OCI-LY7 (cell line): ENCODE measurements around the gene OR8K5. TPM values are rescaled to one million over a fixed set of nuclear protein-coding genes. Genes with fewer than 3 reads are reported as not detected.

ENCODE experiments used
- BruUV-seq: library from RNA; stranded (reverse); fragments of 400-500 nt; replicated peaks from 2 replicates; lab custom pipeline; 2021; lab: Mats Ljungman, UMichigan
- CTCF ChIA-PET: fragments of 300-600 bp; sonication (Branson Sonifier 250); formaldehyde crosslinking; loops from one replicate; lab custom pipeline; 2022; ENCODE audit warnings: antibody characterized with exemption; ENCODE audit not compliant: unreplicated experiment; lab: Charles Lee
- POLR2A ChIA-PET: fragments of 300-600 bp; sonication (Branson Sonifier 250); formaldehyde crosslinking; loops from one replicate; lab custom pipeline; 2022; ENCODE audit warnings: antibody characterized with exemption; lab: Charles Lee
- DNase-seq: peaks from one replicate; pipeline ENCODE4 v3.0.0-alpha.2; 2015; ENCODE audit warnings: low spot score
- H2AFZ ChIP-seq: fragments of 200-600 bp; sonication (generic), shearing (Covaris generic); 2 replicates; pipeline ENCODE4 v1.6.1; 2014; ENCODE audit warnings: mild to moderate bottlenecking, antibody characterized with exemption, low read length, moderate library complexity
- H3K27ac ChIP-seq: fragments of 200-600 bp; sonication (generic); 2 replicates; pipeline ENCODE4 v1.5.1; 2014; ENCODE audit warnings: mixed run types, low read depth, mild to moderate bottlenecking, moderate library complexity, low read length, inconsistent platforms; ENCODE audit not compliant: poor library complexity, severe bottlenecking
- H3K36me3 ChIP-seq: fragments of 200-600 bp; sonication (generic); 2 replicates; pipeline ENCODE4 v1.6.1; 2014; ENCODE audit warnings: mild to moderate bottlenecking, antibody characterized with exemption, low read length, moderate library complexity, mixed read lengths; ENCODE audit not compliant: insufficient read depth
- H3K4me1 ChIP-seq: fragments of 200-600 bp; sonication (generic); 2 replicates; pipeline ENCODE4 v1.5.1; 2014; ENCODE audit warnings: mild to moderate bottlenecking, low read length; ENCODE audit not compliant: insufficient read depth, poor library complexity, severe bottlenecking
- H3K4me2 ChIP-seq: fragments of 200-600 bp; sonication (generic); 2 replicates; pipeline ENCODE4 v1.6.1; 2014; ENCODE audit warnings: mild to moderate bottlenecking, low read length
- H3K4me3 ChIP-seq: fragments of 200-600 bp; sonication (generic); 2 replicates; pipeline ENCODE4 v1.5.1; 2014; ENCODE audit warnings: mild to moderate bottlenecking, low read depth, low read length; ENCODE audit not compliant: poor library complexity, severe bottlenecking
- H3K79me2 ChIP-seq: fragments of 200-600 bp; sonication (generic); 2 replicates; pipeline ENCODE4 v1.6.1; 2016; ENCODE audit warnings: low read depth, mild to moderate bottlenecking, low read length, moderate library complexity, mixed read lengths; ENCODE audit not compliant: insufficient read depth
- H3K9me2 ChIP-seq: fragments of 200-600 bp; sonication (generic); 2 replicates; pipeline ENCODE4 v1.6.1; 2016; ENCODE audit warnings: mild to moderate bottlenecking, low read length, mixed read lengths; ENCODE audit not compliant: insufficient read depth
- H3K9me3 ChIP-seq: fragments of 200-600 bp; sonication (generic); 2 replicates; pipeline ENCODE4 v1.6.1; 2014; ENCODE audit warnings: mild to moderate bottlenecking, mixed run types, low read length, mixed read lengths
- H4K20me1 ChIP-seq: fragments of 200-600 bp; sonication (generic); 2 replicates; pipeline ENCODE4 v1.6.1; 2014; ENCODE audit warnings: mild to moderate bottlenecking, antibody characterized with exemption, low read length, moderate library complexity, mixed read lengths; ENCODE audit not compliant: insufficient read depth
- CTCF ChIP-seq: fragments of 200-600 bp; sonication (generic); conservative IDR thresholded peaks from 2 replicates; pipeline ENCODE4 v1.5.1; 2014; ENCODE audit warnings: mild to moderate bottlenecking, antibody characterized with exemption, low read length, moderate library complexity, mixed read lengths
- EZH2phosphoT487 ChIP-seq: fragments of 200-600 bp; sonication (generic); IDR thresholded peaks from 2 replicates; pipeline ENCODE4 v1.6.1; 2018; ENCODE audit warnings: low read depth, borderline replicate concordance, mild to moderate bottlenecking, mixed run types, antibody characterized with exemption, low read length, moderate library complexity, mixed read lengths
- intact Hi-C: fragments of 100-400 bp; cut with micrococcal nuclease; formaldehyde crosslinking; loops from one replicate; pipeline ENCODE4 v1.10.0; 2022; ENCODE audit not compliant: unreplicated experiment
- total RNA-seq, 2 experiments: library from RNA; depleted of rRNA in 1 of 2; stranded (reverse); fragments of >200 nt in 1 of 2; shearing (Covaris generic) in 1 of 2; gene quantifications; 2 replicates each; pipeline ENCODE4 v1.2.3, GENCODE V29; 2014 to 2022

The OR8K5 gene
- total RNA-seq, 2 experiments from 2014 or later = not detected

- DNase-seq = no peak
- no TSS peak for BruUV-seq
- no peaks in the 10 kb centered on the region for H3K9me2 ChIP-seq
- no peaks in the 10 kb centered on the region for H4K20me1 ChIP-seq
- H3K4me2 ChIP-seq = no peak within 1 kb of the TSS
- no peaks in the 10 kb centered on the region for H3K79me2 ChIP-seq
- no peaks in the 10 kb centered on the region for H3K4me1 ChIP-seq
- intact Hi-C loops = no loop called here
- no peak for TF ChIP-seq EZH2phosphoT487
- no peak for TF ChIP-seq CTCF
- no peak within 1 kb of the TSS for H3K27ac ChIP-seq
- POLR2A ChIA-PET = no interaction called here
- no peaks in the 10 kb centered on the region for H3K9me3 ChIP-seq
- no peak within 1 kb of the TSS for H2AFZ ChIP-seq
- no peaks in the 10 kb centered on the region for H3K36me3 ChIP-seq
- H3K4me3 ChIP-seq = no peak within 1 kb of the TSS
- CTCF ChIA-PET = no interaction called here
Measured at GRCh38 chr11:56140151-56140661, 19.9 kb downstream of the OR8K5 start, which contains the start of gene OR8J3. TSS of gene OR8J3 (minus strand) at chr11:56140201. CDS start at chr11:56137718, 2,483 bp downstream.

DNA sequence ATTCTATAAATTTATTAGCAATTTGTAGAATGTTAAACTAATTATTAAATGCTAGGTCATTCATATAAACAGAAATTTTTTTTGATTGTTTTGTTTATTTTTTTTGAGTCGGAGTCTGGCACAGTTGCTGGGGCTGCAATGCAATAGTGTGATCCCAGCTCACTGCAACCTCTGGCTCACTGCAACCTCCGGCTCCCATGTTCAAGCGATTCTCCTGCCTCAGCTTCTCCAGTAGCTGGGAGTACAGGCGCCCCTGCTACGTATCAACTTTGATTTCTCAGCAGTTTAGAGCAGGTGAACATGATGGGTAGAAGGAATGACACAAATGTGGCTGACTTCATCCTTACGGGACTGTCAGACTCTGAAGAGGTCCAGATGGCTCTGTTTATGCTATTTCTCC, 38.0 kb downstream of the OR8K5 start, which contains the start of gene OR8H3:
OR8H3 (plus strand) TSS at position 301 of the 400 bp plus-strand sequence; CDS start at position 301, 0 bp downstream.
- Histone ChIP-seq H2AFZ (no peak within 1 kb of the TSS), H3K4me3 (no peak within 1 kb of the TSS), H3K4me2 (no peak within 1 kb of the TSS), H3K9me3 (no peaks in the 10 kb centered on the region), H3K4me1 (no peaks in the 10 kb centered on the region), H3K27ac (no peak within 1 kb of the TSS), H3K9me2 (no peaks in the 10 kb centered on the region), H4K20me1 (no peaks in the 10 kb centered on the region), H3K79me2 (no peaks in the 10 kb centered on the region), H3K36me3 (no peaks in the 10 kb centered on the region)
- no peak for DNase-seq
- BruUV-seq = no TSS peak
- ChIA-PET POLR2A (no interaction called here), CTCF (no interaction called here)
- intact Hi-C loops = no loop called here
- TF ChIP-seq CTCF = no peak
- TF ChIP-seq EZH2phosphoT487 = no peak

Other genes with a start within 250 kb of the OR8K5 start
- not detected in 2 replicates for gene OR5W2, start 245.7 kb downstream of the OR8K5 start, total RNA-seq (2014; rRNA removed; shearing (Covaris generic))
- gene OR5W2, start 245.7 kb downstream of the OR8K5 start, total RNA-seq (2022) = not detected in 2 replicates
- gene OR5I1, start 223.9 kb downstream of the OR8K5 start, total RNA-seq (2014; rRNA removed; shearing (Covaris generic)) = not detected in 2 replicates
- gene OR5I1, start 223.9 kb downstream of the OR8K5 start, total RNA-seq (2022) = not detected in 2 replicates
- not detected in 2 replicates for gene OR10AG1, start 190.4 kb downstream of the OR8K5 start, total RNA-seq (2014; rRNA removed; shearing (Covaris generic))
- not detected in 2 replicates for gene OR10AG1, start 190.4 kb downstream of the OR8K5 start, total RNA-seq (2022)
- 0.22 TPM in 1 of 2 replicates, not detected in the other for gene OR5F1, start 165.7 kb downstream of the OR8K5 start, total RNA-seq (2014; rRNA removed; shearing (Covaris generic))
- not detected in 2 replicates for gene OR5F1, start 165.7 kb downstream of the OR8K5 start, total RNA-seq (2022)
- not detected in 2 replicates for gene OR5AS1, start 132.7 kb downstream of the OR8K5 start, total RNA-seq (2014; rRNA removed; shearing (Covaris generic))
- gene OR5AS1, start 132.7 kb downstream of the OR8K5 start, total RNA-seq (2022) = not detected in 2 replicates
- not detected in 2 replicates for gene OR8I2, start 67.0 kb downstream of the OR8K5 start, total RNA-seq (2014; rRNA removed; shearing (Covaris generic))
- not detected in 2 replicates for gene OR8I2, start 67.0 kb downstream of the OR8K5 start, total RNA-seq (2022)
- not detected in 2 replicates for gene OR8H2, start 56.6 kb downstream of the OR8K5 start, total RNA-seq (2014; rRNA removed; shearing (Covaris generic))
- gene OR8H2, start 56.6 kb downstream of the OR8K5 start, total RNA-seq (2022) = not detected in 2 replicates
- not detected in 2 replicates for gene OR8H3, start 37.9 kb downstream of the OR8K5 start, total RNA-seq (2014; rRNA removed; shearing (Covaris generic))
- not detected in 2 replicates for gene OR8H3, start 37.9 kb downstream of the OR8K5 start, total RNA-seq (2022)
- not detected in 2 replicates for gene OR8J3, start 20.1 kb downstream of the OR8K5 start, total RNA-seq (2014; rRNA removed; shearing (Covaris generic))
- not detected in 2 replicates for gene OR8J3, start 20.1 kb downstream of the OR8K5 start, total RNA-seq (2022)
- gene OR5J2, start 16.3 kb upstream of the OR8K5 start, total RNA-seq (2014; rRNA removed; shearing (Covaris generic)) = not detected in 2 replicates
- not detected in 2 replicates for gene OR5J2, start 16.3 kb upstream of the OR8K5 start, total RNA-seq (2022)
- gene OR5T2, start 73.9 kb upstream of the OR8K5 start, total RNA-seq (2014; rRNA removed; shearing (Covaris generic)) = not detected in 2 replicates
- not detected in 2 replicates for gene OR5T2, start 73.9 kb upstream of the OR8K5 start, total RNA-seq (2022)
- not detected in 2 replicates for gene OR5T3, start 91.9 kb upstream of the OR8K5 start, total RNA-seq (2014; rRNA removed; shearing (Covaris generic))
- gene OR5T3, start 91.9 kb upstream of the OR8K5 start, total RNA-seq (2022) = not detected in 2 replicates
- not detected in 2 replicates for gene OR5T1, start 113.8 kb upstream of the OR8K5 start, total RNA-seq (2014; rRNA removed; shearing (Covaris generic))
- gene OR5T1, start 113.8 kb upstream of the OR8K5 start, total RNA-seq (2022) = not detected in 2 replicates
- gene OR8H1, start 131.9 kb upstream of the OR8K5 start, total RNA-seq (2014; rRNA removed; shearing (Covaris generic)) = not detected in 2 replicates
- not detected in 2 replicates for gene OR8H1, start 131.9 kb upstream of the OR8K5 start, total RNA-seq (2022)
- gene OR8K3, start 154.8 kb upstream of the OR8K5 start, total RNA-seq (2014; rRNA removed; shearing (Covaris generic)) = not detected in 2 replicates
- gene OR8K3, start 154.8 kb upstream of the OR8K5 start, total RNA-seq (2022) = not detected in 2 replicates
- not detected in 2 replicates for gene OR8K1, start 185.7 kb upstream of the OR8K5 start, total RNA-seq (2014; rRNA removed; shearing (Covaris generic))
- not detected in 2 replicates for gene OR8K1, start 185.7 kb upstream of the OR8K5 start, total RNA-seq (2022)
- gene OR8J1, start 194.0 kb upstream of the OR8K5 start, total RNA-seq (2014; rRNA removed; shearing (Covaris generic)) = not detected in 2 replicates
- gene OR8J1, start 194.0 kb upstream of the OR8K5 start, total RNA-seq (2022) = not detected in 2 replicates
- gene OR8U1, start 215.3 kb upstream of the OR8K5 start, total RNA-seq (2014; rRNA removed; shearing (Covaris generic)) = not detected in 2 replicates
- gene OR8U1, start 215.3 kb upstream of the OR8K5 start, total RNA-seq (2022) = not detected in 2 replicates